GM12891 (cell line): ENCODE measurements around the gene HNRNPM.

Experiments
- POLR2A ChIP-seq: IDR thresholded peaks from 2 replicates; pipeline ENCODE4 v1.6.1; 2011; ENCODE audit warnings: low read depth, low read length, control low read depth
- POLR2AphosphoS5 ChIP-seq: IDR thresholded peaks from 2 replicates; pipeline ENCODE4 v1.6.1; 2011; ENCODE audit warnings: low read depth, low read length, control low read depth
- TAF1 ChIP-seq: IDR thresholded peaks from 2 replicates; pipeline ENCODE4 v1.6.1; 2011; ENCODE audit warnings: low read depth, low read length, control low read depth

- TF ChIP-seq POLR2A (no peak), TAF1 (no peak), POLR2AphosphoS5 (no peak)
These were observed 16.6 kb downstream of the HNRNPM start for GRCh38 chr19:8461376-8461775.
